ENCODE results near the gene PTPA. TPM values are rescaled to one million over a fixed set of nuclear protein-coding genes. Genes with fewer than 3 reads are reported as not detected.
"Not testable (repeated sequence)": the region's sequence is repeated elsewhere in the genome, so short reads cannot be mapped to it uniquely, and the experiment has no call there.

PTPA gene
- total RNA-seq, 1 donor from 2014 or later, result 166 TPM

DNA sequence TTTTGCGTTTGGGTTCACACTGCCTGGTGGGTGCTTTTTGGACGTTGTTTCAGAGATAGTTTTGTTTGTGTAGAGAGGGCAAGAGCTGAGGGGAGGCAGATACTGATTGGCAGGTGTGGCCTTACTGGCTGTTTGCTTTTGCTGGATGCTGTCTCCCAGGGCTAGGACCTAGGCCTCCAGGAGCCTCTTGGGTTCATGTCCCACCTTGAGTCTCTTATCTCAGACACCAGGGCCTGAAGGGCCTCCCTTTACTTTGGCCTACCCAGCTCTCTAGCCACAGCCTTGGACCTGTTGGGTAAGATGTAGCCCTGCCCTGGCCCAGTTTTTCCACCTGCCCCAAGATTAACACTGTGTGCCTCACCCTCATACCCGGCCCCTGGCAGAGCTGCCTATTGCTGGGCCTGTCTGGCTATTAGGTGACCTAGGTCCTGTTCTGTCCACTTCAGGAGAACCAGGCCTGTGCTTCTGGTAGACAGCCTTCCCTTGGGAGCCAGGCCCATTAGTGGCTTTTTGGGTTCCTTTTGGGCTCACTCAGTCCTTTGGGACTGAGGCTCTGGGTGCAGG, 13.4 kb downstream of the PTPA start:
- Mint-ChIP-seq H3K27me3 (ENCODE audit: unreplicated experiment) (peaks cover 4% of the 10 kb centered on the region), H3K9me3 (ENCODE audit: unreplicated experiment) (peaks cover 8% of the 10 kb centered on the region), H3K4me3 (ENCODE audit: unreplicated experiment) (no peak overlapping the region), H3K36me3 (ENCODE audit: unreplicated experiment) (no peaks in the 10 kb centered on the region), H3K27ac (ENCODE audit: unreplicated experiment) (peak overlapping the region; percentile 78), H3K4me1 (ENCODE audit: low read depth, unreplicated experiment) (peaks cover 26% of the 10 kb centered on the region)
- DNase-seq, result no peak
- no peak for TF ChIP-seq CTCF (IDR thresholded peaks at IDR 0.05; ENCODE audit: partially characterized antibody, unreplicated experiment)

DNA sequence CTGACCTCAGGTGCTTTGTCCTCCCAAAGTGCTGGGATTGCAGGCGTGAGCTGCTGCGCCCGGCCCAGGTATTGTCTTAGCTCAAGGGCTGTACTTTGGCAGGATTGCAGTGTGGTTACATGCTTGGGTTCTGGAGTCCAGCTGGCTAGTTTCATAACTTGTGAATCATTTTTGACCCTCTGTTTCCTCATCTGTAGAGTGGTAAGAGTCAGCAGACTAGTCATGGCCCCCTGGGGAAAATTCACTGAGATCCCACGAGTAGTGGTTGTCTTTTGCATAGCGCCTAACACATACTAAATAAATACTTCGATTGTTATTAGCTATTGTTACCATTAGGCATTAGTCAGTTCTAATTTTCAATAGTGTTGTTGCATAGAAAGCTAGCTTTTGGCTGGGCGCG, 14.3 kb downstream of the PTPA start:
- Mint-ChIP-seq H3K27me3 (ENCODE audit: unreplicated experiment) (peaks cover 4% of the 10 kb centered on the region), H3K4me3 (ENCODE audit: unreplicated experiment) (no peak overlapping the region), H3K36me3 (ENCODE audit: unreplicated experiment) (no peaks in the 10 kb centered on the region), H3K27ac (ENCODE audit: unreplicated experiment) (peak overlapping the region; percentile 22), H3K9me3 (ENCODE audit: unreplicated experiment) (peaks cover 8% of the 10 kb centered on the region), H3K4me1 (ENCODE audit: low read depth, unreplicated experiment) (peaks cover 26% of the 10 kb centered on the region)
- DNase-seq, result no peak
- TF ChIP-seq CTCF (IDR thresholded peaks at IDR 0.05; ENCODE audit: partially characterized antibody, unreplicated experiment), result no peak

DNA sequence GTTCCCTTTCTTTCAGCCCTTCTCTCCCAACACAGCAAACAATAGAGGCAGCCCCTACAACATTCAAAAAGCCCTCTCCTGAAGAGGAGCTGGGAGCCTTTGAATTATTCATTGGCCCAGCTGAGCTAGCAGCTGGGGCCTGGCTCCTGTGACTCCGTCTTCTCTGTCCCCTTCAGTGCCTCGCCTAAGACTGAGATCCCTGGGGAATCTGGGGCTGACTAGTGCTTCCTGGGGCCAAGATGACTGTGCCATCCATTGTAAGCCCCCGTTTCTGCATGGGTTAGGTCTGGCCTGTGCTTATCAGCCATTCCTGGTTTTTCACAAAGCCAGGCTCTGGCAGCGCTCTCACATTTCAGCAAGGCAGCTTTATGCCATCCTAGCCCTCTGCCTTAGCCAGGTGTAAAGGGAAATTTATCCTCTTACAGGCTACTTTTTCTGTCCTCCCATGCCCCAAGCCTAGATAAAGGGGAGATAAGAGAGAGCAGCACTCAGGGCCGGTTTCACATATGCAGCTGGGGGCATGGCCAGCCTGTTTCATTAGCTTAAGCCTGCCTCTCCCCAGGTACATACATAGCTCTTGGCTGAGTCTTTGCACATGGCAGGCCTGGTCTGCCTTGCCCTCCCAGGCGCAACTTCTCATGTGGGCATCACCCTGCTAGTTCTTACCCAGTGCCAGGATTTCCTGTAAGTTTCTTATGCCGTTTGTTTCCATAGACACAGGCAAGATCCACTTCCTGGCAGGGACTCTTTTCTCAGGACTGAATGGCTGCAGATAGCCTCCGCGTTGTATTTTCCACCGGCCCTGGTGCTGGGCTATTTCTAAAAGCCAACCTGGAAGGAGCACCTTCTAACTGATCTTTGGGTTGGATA, 15.8 kb downstream of the PTPA start:
- H3K4me1 Mint-ChIP-seq (ENCODE audit: low read depth, unreplicated experiment), result peaks cover 29% of the 10 kb centered on the region
- TF ChIP-seq CTCF (IDR thresholded peaks at IDR 0.05; ENCODE audit: partially characterized antibody, unreplicated experiment), result no peak
- peaks cover 4% of the 10 kb centered on the region for H3K36me3 Mint-ChIP-seq (ENCODE audit: unreplicated experiment)
- H3K4me3 Mint-ChIP-seq (ENCODE audit: unreplicated experiment), result peak overlapping the region; percentile 67
- peaks cover 4% of the 10 kb centered on the region for H3K27me3 Mint-ChIP-seq (ENCODE audit: unreplicated experiment)
- DNase-seq, result peak; percentile 77
- peak overlapping the region; percentile 98 for H3K27ac Mint-ChIP-seq (ENCODE audit: unreplicated experiment)
- H3K9me3 Mint-ChIP-seq (ENCODE audit: unreplicated experiment), result peaks cover 7% of the 10 kb centered on the region

DNA sequence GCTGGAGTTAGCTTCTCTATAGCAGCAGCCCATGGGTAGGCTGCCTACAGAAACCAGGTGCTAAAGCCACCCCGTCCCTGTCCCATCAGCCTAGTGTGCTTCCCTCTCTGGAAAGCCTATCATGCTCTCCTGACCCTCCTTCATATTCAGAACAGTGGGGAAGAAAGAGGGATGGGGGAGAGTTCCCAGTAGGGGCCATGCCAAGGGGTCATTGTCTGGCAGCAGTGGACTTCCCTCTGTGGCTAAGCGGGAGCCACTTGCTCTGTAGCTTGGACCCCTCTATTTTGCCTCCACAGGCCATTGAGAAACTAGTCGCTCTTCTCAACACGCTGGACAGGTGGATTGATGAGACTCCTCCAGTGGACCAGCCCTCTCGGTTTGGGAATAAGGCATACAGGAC, 17.5 kb downstream of the PTPA start:
- Mint-ChIP-seq H3K36me3 (ENCODE audit: unreplicated experiment) (peaks cover 4% of the 10 kb centered on the region), H3K27me3 (ENCODE audit: unreplicated experiment) (peaks cover 4% of the 10 kb centered on the region), H3K4me3 (ENCODE audit: unreplicated experiment) (no peak overlapping the region), H3K9me3 (ENCODE audit: unreplicated experiment) (peaks cover 7% of the 10 kb centered on the region), H3K4me1 (ENCODE audit: low read depth, unreplicated experiment) (peaks cover 29% of the 10 kb centered on the region), H3K27ac (ENCODE audit: unreplicated experiment) (peak overlapping the region; percentile 64)
- no peak for DNase-seq
- no peak for TF ChIP-seq CTCF (IDR thresholded peaks at IDR 0.05; ENCODE audit: partially characterized antibody, unreplicated experiment)

DNA sequence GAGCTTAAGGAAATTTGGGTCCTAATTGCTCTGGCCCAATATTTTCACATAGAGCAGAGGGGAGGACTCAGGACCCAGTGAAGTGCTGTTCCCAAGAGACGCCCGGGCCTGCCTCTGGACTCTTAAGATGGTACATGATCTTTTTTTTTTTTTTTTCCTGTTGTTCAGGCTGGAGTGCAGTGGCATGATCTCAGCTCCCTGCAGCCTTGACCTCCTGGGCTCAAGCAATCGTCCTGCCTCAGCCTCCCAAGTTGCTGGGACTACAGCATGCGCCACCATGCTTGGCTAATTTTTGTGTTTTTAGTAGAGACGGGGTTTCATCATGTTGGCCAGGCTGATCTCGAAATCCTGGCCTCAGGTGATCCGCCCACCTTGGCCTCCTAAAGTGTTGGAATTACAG, 19.1 kb downstream of the PTPA start:
- not testable (repeated sequence) for DNase-seq; H3K4me3 Mint-ChIP-seq (ENCODE audit: unreplicated experiment); H3K9me3 Mint-ChIP-seq (ENCODE audit: unreplicated experiment); H3K27me3 Mint-ChIP-seq (ENCODE audit: unreplicated experiment); H3K27ac Mint-ChIP-seq (ENCODE audit: unreplicated experiment); H3K36me3 Mint-ChIP-seq (ENCODE audit: unreplicated experiment)
- H3K4me1 Mint-ChIP-seq (ENCODE audit: low read depth, unreplicated experiment), result peaks cover 27% of the 10 kb centered on the region

All from glutamatergic neuron (in vitro differentiated cells).